Astrocyte of the cerebellum (primary cell): ENCODE results near the gene SLC10A3.

Source experiments
- DNase-seq: peaks from one replicate; pipeline ENCODE4 v3.0.0-alpha.2; 2011; ENCODE audit warnings: low read depth
- H3K4me3 ChIP-seq: 2 replicates; pipeline ENCODE4 v1.5.1; 2011; ENCODE audit warnings: mild to moderate bottlenecking, low read depth, low read length, moderate library complexity
- in situ Hi-C: cut with HindIII; loops from 2 replicates; pipeline ENCODE4 v1.10.0; 2017; ENCODE audit warnings: low sequenced_read_pairs
- TF ChIP-seq, protein P1 (sequence below): IDR thresholded peaks from 2 replicates; pipeline ENCODE4 v1.5.1; 2012; ENCODE audit warnings: low read length, low read depth, moderate library complexity, mild to moderate bottlenecking; ENCODE audit errors: missing control alignments

The SLC10A3 gene

GRCh38 chrX:154490414-154491083 lies at the start of gene SLC10A3:
Gene SLC10A3 (minus strand): TSS chrX:154490629. CDS start chrX:154488940, 1,689 bp downstream.
- H3K4me3 ChIP-seq = peak within 1 kb of the TSS; percentile 52
- TF ChIP-seq, protein P1, sequence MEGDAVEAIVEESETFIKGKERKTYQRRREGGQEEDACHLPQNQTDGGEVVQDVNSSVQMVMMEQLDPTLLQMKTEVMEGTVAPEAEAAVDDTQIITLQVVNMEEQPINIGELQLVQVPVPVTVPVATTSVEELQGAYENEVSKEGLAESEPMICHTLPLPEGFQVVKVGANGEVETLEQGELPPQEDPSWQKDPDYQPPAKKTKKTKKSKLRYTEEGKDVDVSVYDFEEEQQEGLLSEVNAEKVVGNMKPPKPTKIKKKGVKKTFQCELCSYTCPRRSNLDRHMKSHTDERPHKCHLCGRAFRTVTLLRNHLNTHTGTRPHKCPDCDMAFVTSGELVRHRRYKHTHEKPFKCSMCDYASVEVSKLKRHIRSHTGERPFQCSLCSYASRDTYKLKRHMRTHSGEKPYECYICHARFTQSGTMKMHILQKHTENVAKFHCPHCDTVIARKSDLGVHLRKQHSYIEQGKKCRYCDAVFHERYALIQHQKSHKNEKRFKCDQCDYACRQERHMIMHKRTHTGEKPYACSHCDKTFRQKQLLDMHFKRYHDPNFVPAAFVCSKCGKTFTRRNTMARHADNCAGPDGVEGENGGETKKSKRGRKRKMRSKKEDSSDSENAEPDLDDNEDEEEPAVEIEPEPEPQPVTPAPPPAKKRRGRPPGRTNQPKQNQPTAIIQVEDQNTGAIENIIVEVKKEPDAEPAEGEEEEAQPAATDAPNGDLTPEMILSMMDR = no peak
- in situ Hi-C loops = no loop called here
- DNase-seq = peak; percentile 81

- no peak for DNase-seq
- in situ Hi-C loops = no loop called here
- H3K4me3 ChIP-seq = no peak overlapping the region
- TF ChIP-seq, protein P1 = no peak
Measured at GRCh38 chrX:154539077-154539476, 48.6 kb upstream of the SLC10A3 start.

DNA sequence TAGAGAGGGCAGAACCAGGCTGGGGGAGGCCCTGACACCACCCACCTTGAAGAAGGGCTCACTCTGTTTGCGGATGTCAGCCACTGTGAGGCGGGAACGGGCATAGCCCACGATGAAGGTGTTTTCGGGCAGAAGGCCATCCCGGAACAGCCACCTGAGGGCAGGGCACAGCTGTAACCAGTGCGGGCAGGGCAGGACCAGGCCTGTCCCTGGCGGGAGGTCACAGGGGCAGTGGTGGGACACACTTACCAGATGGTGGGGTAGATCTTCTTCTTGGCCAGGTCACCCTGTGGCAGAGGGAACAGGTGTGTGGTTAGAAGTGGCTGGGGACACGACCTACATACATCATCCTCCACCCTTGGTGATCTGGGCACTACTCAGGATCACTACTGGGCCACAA lies 45.5 kb upstream of the SLC10A3 start:
- no peak for DNase-seq
- no peak overlapping the region for H3K4me3 ChIP-seq
- TF ChIP-seq, protein P1 = no peak
- in situ Hi-C loops = no loop called here

DNA sequence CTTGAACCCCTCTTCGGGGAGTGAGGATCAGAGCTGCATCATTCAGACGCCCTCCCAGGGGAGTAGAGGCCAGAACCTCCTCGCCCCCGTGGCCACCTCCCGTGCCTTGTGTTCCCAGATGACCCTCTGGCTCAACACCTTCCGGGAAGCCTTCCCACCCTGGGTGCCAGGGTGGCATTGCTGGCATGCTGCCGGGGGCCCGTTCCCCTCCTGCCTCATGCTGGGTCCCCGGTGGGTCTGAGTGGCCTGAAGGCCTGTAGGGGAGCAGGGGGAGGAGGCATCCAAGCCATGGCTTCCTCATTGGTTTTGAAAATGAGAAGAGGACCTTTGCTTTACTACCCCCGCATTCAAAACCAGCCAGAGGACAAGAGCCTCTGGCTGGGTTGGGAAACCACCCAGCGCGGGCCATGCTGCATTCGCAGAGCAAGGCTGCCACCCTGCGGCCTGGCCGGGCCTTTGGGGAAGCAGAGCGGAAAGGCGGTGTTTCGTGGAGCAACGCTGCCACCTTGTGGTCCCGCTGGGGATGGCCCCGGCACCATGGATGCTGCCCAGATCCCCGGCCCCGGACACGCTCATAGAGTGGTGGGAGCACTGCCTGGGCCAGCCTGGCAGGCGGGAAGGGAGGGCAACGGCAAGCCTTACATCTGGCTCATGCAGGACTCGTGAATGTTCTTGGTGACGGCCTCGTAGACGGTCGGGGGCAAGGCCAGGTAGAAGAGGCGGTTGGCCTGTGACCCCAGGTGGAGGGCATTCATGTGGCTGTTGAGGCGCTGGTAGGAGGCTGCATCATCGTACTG lies 44.3 kb upstream of the SLC10A3 start:
- in situ Hi-C loops = no loop called here
- TF ChIP-seq, protein P1 = peak; percentile 89
- peak; percentile 52 for DNase-seq
- no peak overlapping the region for H3K4me3 ChIP-seq

- TF ChIP-seq, protein P1 = no peak
- no peak overlapping the region for H3K4me3 ChIP-seq
- in situ Hi-C loops = no loop called here
- no peak for DNase-seq
Measured at GRCh38 chrX:154532690-154533089, 42.3 kb upstream of the SLC10A3 start.

GRCh38 chrX:154531626-154532025 lies 41.2 kb upstream of the SLC10A3 start:
- TF ChIP-seq, protein P1 = no peak
- no peak overlapping the region for H3K4me3 ChIP-seq
- DNase-seq = no peak
- in situ Hi-C loops = no loop called here
